22Rv1 (cell line): Measurements from ENCODE around the gene UMODL1.

Source experiments
- H3K27ac ChIP-seq: fragments of 450-650 bp; 2 replicates; pipeline ENCODE4 v1.5.1; 2017
- ZFX ChIP-seq: fragments of 450-650 bp; IDR thresholded peaks from 2 replicates; pipeline ENCODE4 v1.6.1; 2017; ENCODE audit warnings: antibody characterized with exemption, borderline replicate concordance
- TF ChIP-seq, protein P1 (sequence below): fragments of 450-650 bp; IDR thresholded peaks from 2 replicates; pipeline ENCODE4 v1.5.1; 2017; ENCODE audit warnings: mild to moderate bottlenecking

Gene UMODL1

GRCh38 chr21:42137191-42137904 lies 66.2 kb downstream of the UMODL1 start:
- no peak overlapping the region for H3K27ac ChIP-seq

DNA sequence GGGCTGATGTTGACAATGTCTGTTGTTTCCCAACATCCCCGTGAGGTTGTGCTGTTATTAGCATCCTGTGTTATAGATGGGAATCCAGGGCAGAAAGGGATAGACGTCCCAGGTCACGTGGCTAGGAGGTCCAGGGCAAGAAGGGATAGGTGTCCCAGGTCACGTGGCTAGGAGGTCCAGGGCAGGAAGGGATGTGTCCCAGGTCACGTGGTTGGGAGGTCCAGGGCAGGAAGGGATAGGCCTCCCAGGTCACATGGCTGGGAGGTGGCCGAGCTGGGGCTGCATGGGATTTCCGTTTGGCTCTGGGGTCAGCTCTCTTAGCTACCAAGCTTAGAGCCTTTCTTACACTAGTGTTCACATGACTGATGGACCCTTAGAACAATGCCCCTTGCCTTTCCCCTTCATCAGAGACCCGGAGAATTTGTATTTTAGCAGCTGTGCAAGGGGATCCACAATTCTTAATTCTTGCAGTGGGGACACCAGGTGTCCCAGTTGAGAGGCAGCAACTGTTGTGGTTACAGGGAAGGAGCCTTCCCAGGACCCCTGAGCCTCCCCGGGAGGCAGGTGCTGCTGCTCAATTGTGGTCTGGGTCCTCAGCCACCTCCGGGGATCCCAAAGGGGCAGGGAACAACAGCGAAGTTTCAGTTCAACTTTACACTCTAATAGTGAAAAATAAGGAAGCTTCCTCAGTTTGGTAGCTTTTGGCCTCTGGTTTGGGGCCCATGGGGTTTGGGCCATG lies 69.2 kb downstream of the UMODL1 start:
- TF ChIP-seq, protein P1, sequence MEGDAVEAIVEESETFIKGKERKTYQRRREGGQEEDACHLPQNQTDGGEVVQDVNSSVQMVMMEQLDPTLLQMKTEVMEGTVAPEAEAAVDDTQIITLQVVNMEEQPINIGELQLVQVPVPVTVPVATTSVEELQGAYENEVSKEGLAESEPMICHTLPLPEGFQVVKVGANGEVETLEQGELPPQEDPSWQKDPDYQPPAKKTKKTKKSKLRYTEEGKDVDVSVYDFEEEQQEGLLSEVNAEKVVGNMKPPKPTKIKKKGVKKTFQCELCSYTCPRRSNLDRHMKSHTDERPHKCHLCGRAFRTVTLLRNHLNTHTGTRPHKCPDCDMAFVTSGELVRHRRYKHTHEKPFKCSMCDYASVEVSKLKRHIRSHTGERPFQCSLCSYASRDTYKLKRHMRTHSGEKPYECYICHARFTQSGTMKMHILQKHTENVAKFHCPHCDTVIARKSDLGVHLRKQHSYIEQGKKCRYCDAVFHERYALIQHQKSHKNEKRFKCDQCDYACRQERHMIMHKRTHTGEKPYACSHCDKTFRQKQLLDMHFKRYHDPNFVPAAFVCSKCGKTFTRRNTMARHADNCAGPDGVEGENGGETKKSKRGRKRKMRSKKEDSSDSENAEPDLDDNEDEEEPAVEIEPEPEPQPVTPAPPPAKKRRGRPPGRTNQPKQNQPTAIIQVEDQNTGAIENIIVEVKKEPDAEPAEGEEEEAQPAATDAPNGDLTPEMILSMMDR, result no peak
- no peak for TF ChIP-seq ZFX
- H3K27ac ChIP-seq, result no peak overlapping the region

More at GRCh38 chr21:42137191-42137904, 66.2 kb downstream of the UMODL1 start:
- TF ChIP-seq, protein P1, result no peak
- TF ChIP-seq ZFX, result no peak

DNA sequence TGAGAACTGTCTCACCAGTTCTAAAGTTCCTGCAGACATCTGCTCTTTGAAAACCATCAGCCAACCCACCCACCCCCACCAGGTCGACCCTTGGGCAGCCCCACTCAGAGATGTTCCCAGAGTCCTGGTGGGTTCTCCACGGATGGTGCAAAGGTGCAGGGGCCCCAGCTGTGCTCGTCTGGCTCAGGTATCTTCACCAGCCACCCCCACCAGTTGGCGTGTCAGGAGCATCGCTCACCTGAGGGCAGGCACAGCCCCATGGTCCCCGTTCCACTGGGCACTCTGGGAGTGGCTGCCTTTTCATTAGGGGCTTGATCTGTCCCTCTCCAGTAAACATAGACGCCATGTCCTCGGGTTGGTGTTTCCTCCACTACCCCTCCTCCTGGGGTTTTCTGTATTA lies 70.5 kb downstream of the UMODL1 start:
- H3K27ac ChIP-seq, result no peak overlapping the region
- TF ChIP-seq ZFX, result no peak
- TF ChIP-seq, protein P1, result no peak

GRCh38 chr21:42142141-42142540 lies 71.0 kb downstream of the UMODL1 start:
- H3K27ac ChIP-seq, result no peak overlapping the region
- TF ChIP-seq, protein P1, result no peak
- TF ChIP-seq ZFX, result no peak

GRCh38 chr21:42142627-42143026 lies 71.5 kb downstream of the UMODL1 start:
- TF ChIP-seq, protein P1, result no peak
- no peak for TF ChIP-seq ZFX
- H3K27ac ChIP-seq, result no peak overlapping the region

- no peak for TF ChIP-seq ZFX
- TF ChIP-seq, protein P1, result no peak
- no peak overlapping the region for H3K27ac ChIP-seq
These were observed 72.0 kb downstream of the UMODL1 start for GRCh38 chr21:42143111-42143510.

DNA sequence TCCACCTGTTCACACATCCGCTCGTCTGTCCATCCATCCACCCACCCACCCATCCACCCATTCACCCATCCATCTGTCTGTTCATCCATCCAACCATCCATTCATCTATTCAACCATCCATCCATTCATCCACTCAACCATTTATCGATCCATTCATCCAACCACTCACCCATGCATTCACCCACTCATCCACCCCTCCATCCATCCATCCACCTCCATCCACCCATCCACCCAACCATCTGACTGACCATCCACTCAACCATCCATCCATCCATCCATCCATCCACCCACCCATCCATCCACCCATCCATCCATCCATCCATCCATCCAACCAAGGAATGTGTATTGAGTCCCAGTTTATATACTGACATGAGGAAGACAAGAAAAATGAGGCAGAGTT lies 73.1 kb downstream of the UMODL1 start:
- TF ChIP-seq ZFX, result no peak
- TF ChIP-seq, protein P1, result no peak
- H3K27ac ChIP-seq, result no peak overlapping the region
